Kidney epithelial cell (primary cell): ENCODE measurements around the gene SERHL2. TPM values are rescaled to one million over a fixed set of nuclear protein-coding genes. Genes with fewer than 3 reads are reported as not detected.
"Not testable (repeated sequence)": the region's sequence is repeated elsewhere in the genome, so short reads cannot be mapped to it uniquely, and the experiment has no call there.

Experiments
- DNase-seq: peaks from one replicate; pipeline ENCODE4 v3.0.0-alpha.2; 2010; ENCODE audit warnings: low read depth
- H3K27me3 ChIP-seq: 2 replicates; pipeline ENCODE4 v1.6.0; 2011; ENCODE audit warnings: low read length; ENCODE audit not compliant: control insufficient read depth, insufficient read depth
- H3K36me3 ChIP-seq: 2 replicates; pipeline ENCODE4 v1.5.1; 2011; ENCODE audit warnings: low read length; ENCODE audit not compliant: control insufficient read depth, insufficient read depth
- H3K4me3 ChIP-seq: 2 replicates; pipeline ENCODE4 v1.5.1; 2011; ENCODE audit warnings: low read depth, mild to moderate bottlenecking, control low read depth, low read length
- CTCF ChIP-seq: IDR thresholded peaks from 2 replicates; pipeline ENCODE4 v1.5.1; 2011; ENCODE audit warnings: mild to moderate bottlenecking, moderate library complexity, low read length, control low read depth, inconsistent platforms; ENCODE audit not compliant: insufficient read depth, poor library complexity, severe bottlenecking
- total RNA-seq: library from RNA; depleted of rRNA; stranded (reverse); fragments of >200 nt; gene quantifications from 2 replicates; pipeline ENCODE4 v1.2.3, GENCODE V29; 2015

SERHL2 gene
- total RNA-seq, 1 donor from 2014 or later, result 2.0 TPM

- DNase-seq, result no peak
- no peaks in the 10 kb centered on the region for H3K27me3 ChIP-seq
- H3K36me3 ChIP-seq, result no peaks in the 10 kb centered on the region
- H3K4me3 ChIP-seq, result no peak overlapping the region
- peak; percentile 53 for TF ChIP-seq CTCF
These were observed 7.0 kb downstream of the SERHL2 start for GRCh38 chr22:42560781-42561180.

GRCh38 chr22:42561856-42562255 lies 8.1 kb downstream of the SERHL2 start:
- TF ChIP-seq CTCF, result no peak
- no peaks in the 10 kb centered on the region for H3K27me3 ChIP-seq
- no peaks in the 10 kb centered on the region for H3K36me3 ChIP-seq
- DNase-seq, result no peak
- no peak overlapping the region for H3K4me3 ChIP-seq

- no peak for DNase-seq
- H3K36me3 ChIP-seq, result no peaks in the 10 kb centered on the region
- H3K27me3 ChIP-seq, result no peaks in the 10 kb centered on the region
- no peak overlapping the region for H3K4me3 ChIP-seq
- TF ChIP-seq CTCF, result no peak
These were observed 8.5 kb downstream of the SERHL2 start for GRCh38 chr22:42562279-42562678.

- Histone ChIP-seq H3K36me3 (no peaks in the 10 kb centered on the region), H3K4me3 (no peak overlapping the region), H3K27me3 (no peaks in the 10 kb centered on the region)
- DNase-seq, result no peak
- TF ChIP-seq CTCF, result no peak
These were observed 8.9 kb downstream of the SERHL2 start for GRCh38 chr22:42562684-42563083.

GRCh38 chr22:42563943-42564342 lies 10.2 kb downstream of the SERHL2 start:
- not testable (repeated sequence) for DNase-seq, H3K36me3 ChIP-seq, H3K4me3 ChIP-seq, H3K27me3 ChIP-seq

GRCh38 chr22:42564699-42565098 lies 10.9 kb downstream of the SERHL2 start:
- no peaks in the 10 kb centered on the region for H3K27me3 ChIP-seq
- no peak for TF ChIP-seq CTCF
- no peaks in the 10 kb centered on the region for H3K36me3 ChIP-seq
- no peak for DNase-seq
- H3K4me3 ChIP-seq, result no peak overlapping the region
